T-helper 2 cell (primary cell): ENCODE results near the gene STIMATE.
A peak's percentile ranks its signal among the peaks of the same experiment; 100 is the strongest.

Experiments used
- DNase-seq, 5 experiments: peaks; one replicate each; pipeline versions ENCODE4 v3.0.0 to v3.0.0-alpha.2; 2012 to 2022

STIMATE gene

GRCh38 chr3:52865994-52866393, 31.4 kb downstream of the STIMATE start:
- DNase-seq, result no peak

GRCh38 chr3:52860424-52860768, 37.0 kb downstream of the STIMATE start:
- no peak for DNase-seq

- no peak for DNase-seq
Observed at GRCh38 chr3:52859686-52860423, 37.5 kb downstream of the STIMATE start.

- DNase-seq, result no peak
Observed at GRCh38 chr3:52857864-52858263, 39.5 kb downstream of the STIMATE start.

GRCh38 chr3:52857133-52857532, 40.2 kb downstream of the STIMATE start:
- DNase-seq, result no peak

GRCh38 chr3:52856666-52857065, 40.7 kb downstream of the STIMATE start:
- no peak for DNase-seq

GRCh38 chr3:52854013-52854412, 43.3 kb downstream of the STIMATE start:
- DNase-seq, result no peak

GRCh38 chr3:52852419-52852818, 44.9 kb downstream of the STIMATE start:
- DNase-seq, result no peak

- DNase-seq, result peak in 1 of 5 experiments; percentile 42
Observed at GRCh38 chr3:52851348-52851747, 46.0 kb downstream of the STIMATE start.

GRCh38 chr3:52849656-52850055, 47.7 kb downstream of the STIMATE start:
- no peak for DNase-seq

GRCh38 chr3:52848617-52849016, 48.7 kb downstream of the STIMATE start:
- DNase-seq, result no peak

- no peak for DNase-seq
Observed at GRCh38 chr3:52847726-52848125, 49.6 kb downstream of the STIMATE start.

- no peak for DNase-seq
Observed at GRCh38 chr3:52847241-52847640, 50.1 kb downstream of the STIMATE start.

- DNase-seq, result no peak
Observed at GRCh38 chr3:52846432-52846965, 50.8 kb downstream of the STIMATE start.

GRCh38 chr3:52845691-52846431, 51.5 kb downstream of the STIMATE start:
- DNase-seq, result no peak

- no peak for DNase-seq
Observed at GRCh38 chr3:52845157-52845556, 52.2 kb downstream of the STIMATE start.

GRCh38 chr3:52844290-52844975, 52.9 kb downstream of the STIMATE start:
- no peak for DNase-seq

GRCh38 chr3:52843881-52844280, 53.5 kb downstream of the STIMATE start:
- no peak for DNase-seq

GRCh38 chr3:52843108-52843865, 54.1 kb downstream of the STIMATE start:
- no peak for DNase-seq

- DNase-seq, result no peak
Observed at GRCh38 chr3:52842424-52842823, 54.9 kb downstream of the STIMATE start.

GRCh38 chr3:52841981-52842340, 55.4 kb downstream of the STIMATE start:
- DNase-seq, result no peak

GRCh38 chr3:52841211-52841980, 56.0 kb downstream of the STIMATE start:
- no peak for DNase-seq
